ENCODE results near the gene LMO7. TPM values are rescaled to one million over a fixed set of nuclear protein-coding genes. Genes with fewer than 3 reads are reported as not detected.
A peak's percentile ranks its signal among the peaks of the same experiment; 100 is the strongest.

LMO7 gene
- total and polyA plus RNA-seq, 2 of the 13 experiments (the other 11 are each of a cell fraction or from before 2014, with no cell fraction given) = 34.0 to 121 TPM

GRCh38 chr13:75635828-75636435 is at the start of gene LMO7 (continued):
- TF ChIP-seq NR2F1 (CRISPR knock-in tag; IDR thresholded peaks at IDR 0.05) (no peak), RNF2 (conservative IDR thresholded peaks at IDR 0.05; ENCODE audit: low read depth) (0 out of 2 replicates have a peak, but pooled peaks have one; percentile 6), ZNF180 (CRISPR knock-in tag; IDR thresholded peaks at IDR 0.05; ENCODE audit: borderline replicate concordance, low read depth) (no peak), FOXC1 (CRISPR knock-in tag; IDR thresholded peaks at IDR 0.05; ENCODE audit: borderline replicate concordance) (0 out of 2 replicates have a peak, but pooled peaks have one; percentile 0), MAZ (IDR thresholded peaks at IDR 0.05; ENCODE audit: borderline replicate concordance, low read depth, low read length) (0 out of 2 replicates have a peak, but pooled peaks have one; percentile 54), MAZ (CRISPR knock-in tag; IDR thresholded peaks at IDR 0.05; ENCODE audit: low read depth) (no peak), ZNF713 (CRISPR knock-in tag; IDR thresholded peaks at IDR 0.05) (0 out of 2 replicates have a peak, but pooled peaks have one; percentile 40), BCL6 (CRISPR knock-in tag; IDR thresholded peaks at IDR 0.05) (peak; percentile 25; the same call in 1 of the 2 replicates), MED13 (CRISPR knock-in tag; IDR thresholded peaks at IDR 0.05) (no peak; the same call in 1 of the 2 replicates), ZNF607 (CRISPR knock-in tag; IDR thresholded peaks at IDR 0.05; ENCODE audit: borderline replicate concordance) (0 out of 2 replicates have a peak, but pooled peaks have one; percentile 1), SRY (CRISPR knock-in tag; IDR thresholded peaks at IDR 0.05) (no peak), ZBTB7A (CRISPR knock-in tag; IDR thresholded peaks at IDR 0.05) (no peak), MIER3 (CRISPR knock-in tag; IDR thresholded peaks at IDR 0.05; ENCODE audit: borderline replicate concordance) (no peak), MXI1 (IDR thresholded peaks at IDR 0.05; ENCODE audit: borderline replicate concordance, low read depth, low read length) (peak; percentile 32; the same call in 1 of the 3 replicates), NR1H2 (CRISPR knock-in tag; IDR thresholded peaks at IDR 0.05; ENCODE audit: borderline replicate concordance, low read depth) (no peak), DBP (CRISPR knock-in tag; IDR thresholded peaks at IDR 0.05; ENCODE audit: not compliant biosample characterization) (no peak), TP53 (CRISPR knock-in tag; conservative IDR thresholded peaks at IDR 0.05) (no peak), ZNF703 (CRISPR knock-in tag; IDR thresholded peaks at IDR 0.05; ENCODE audit: borderline replicate concordance) (no peak), SMYD3 (CRISPR knock-in tag; IDR thresholded peaks at IDR 0.05) (no peak), ADNP (CRISPR knock-in tag; IDR thresholded peaks at IDR 0.05) (no peak), RFX3 (CRISPR knock-in tag; IDR thresholded peaks at IDR 0.05) (no peak), FOXM1 (CRISPR knock-in tag; IDR thresholded peaks at IDR 0.05) (peak; percentile 72; the same call in 1 of the 2 replicates), CEBPB (IDR thresholded peaks at IDR 0.05; ENCODE audit: borderline replicate concordance, low read depth, low read length) (no peak), ZSCAN22 (CRISPR knock-in tag; IDR thresholded peaks at IDR 0.05) (0 out of 2 replicates have a peak, but pooled peaks have one; percentile 9), YEATS4 (CRISPR knock-in tag; IDR thresholded peaks at IDR 0.05; ENCODE audit: borderline replicate concordance) (0 out of 2 replicates have a peak, but pooled peaks have one; percentile 20), ZNF800 (CRISPR knock-in tag; IDR thresholded peaks at IDR 0.05) (no peak), FUBP1 (CRISPR knock-in tag; IDR thresholded peaks at IDR 0.05; ENCODE audit: borderline replicate concordance) (peak; percentile 17; the same call in 1 of the 2 replicates)

Data from HepG2 (cell line).